Myocyte (in vitro differentiated cells): ENCODE data around the gene CIT. TPM values are rescaled to one million over a fixed set of nuclear protein-coding genes. Genes with fewer than 3 reads are reported as not detected.

Source experiments
- DNase-seq: peaks from one replicate; pipeline ENCODE4 v3.0.0-alpha.2; 2012; ENCODE audit warnings: low read depth
- total RNA-seq: library from RNA; depleted of rRNA; stranded (reverse); fragments of >200 nt; gene quantifications from 2 replicates; pipeline ENCODE4 v1.2.3, GENCODE V29; 2014

CIT gene
- total RNA-seq, 1 donor from 2014 or later = 4.7 TPM

DNA sequence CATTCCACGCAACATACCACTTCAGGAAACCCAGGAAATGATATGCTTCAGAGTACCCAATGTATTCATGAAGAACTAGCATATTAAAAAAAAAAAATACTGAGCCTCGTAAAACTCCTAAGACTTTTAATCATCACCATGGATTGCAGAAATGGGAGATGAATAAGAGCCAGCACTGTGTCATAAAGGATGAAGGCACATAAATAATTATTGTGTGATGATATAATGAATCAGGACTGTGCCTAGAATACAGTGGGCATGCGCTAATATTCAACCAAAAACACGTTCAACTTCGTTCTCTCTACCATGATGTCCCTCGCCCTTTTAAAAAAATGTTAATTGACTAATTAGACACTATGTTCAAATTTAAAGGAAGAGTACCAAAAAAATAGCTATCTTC lies 68.7 kb downstream of the CIT start:
- peak; percentile 6 for DNase-seq

DNA sequence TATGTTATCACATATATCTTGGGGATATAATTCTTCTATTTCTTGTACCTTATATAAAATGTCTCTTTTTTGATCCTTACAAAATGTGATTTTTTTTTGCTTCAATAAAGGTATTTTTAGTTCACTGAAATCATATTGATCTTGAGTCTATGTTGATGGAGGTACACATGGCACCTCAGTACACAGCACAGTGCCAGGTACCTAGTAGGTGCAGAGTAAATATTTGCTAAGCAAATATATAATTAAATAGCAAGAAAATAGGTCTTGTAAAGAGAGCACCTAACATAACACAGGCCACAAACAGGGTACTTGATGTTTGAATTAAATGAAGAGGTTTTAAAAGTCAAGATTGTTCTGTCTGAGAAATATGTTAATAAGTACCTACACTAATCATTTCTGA lies 69.7 kb downstream of the CIT start:
- DNase-seq = no peak

DNA sequence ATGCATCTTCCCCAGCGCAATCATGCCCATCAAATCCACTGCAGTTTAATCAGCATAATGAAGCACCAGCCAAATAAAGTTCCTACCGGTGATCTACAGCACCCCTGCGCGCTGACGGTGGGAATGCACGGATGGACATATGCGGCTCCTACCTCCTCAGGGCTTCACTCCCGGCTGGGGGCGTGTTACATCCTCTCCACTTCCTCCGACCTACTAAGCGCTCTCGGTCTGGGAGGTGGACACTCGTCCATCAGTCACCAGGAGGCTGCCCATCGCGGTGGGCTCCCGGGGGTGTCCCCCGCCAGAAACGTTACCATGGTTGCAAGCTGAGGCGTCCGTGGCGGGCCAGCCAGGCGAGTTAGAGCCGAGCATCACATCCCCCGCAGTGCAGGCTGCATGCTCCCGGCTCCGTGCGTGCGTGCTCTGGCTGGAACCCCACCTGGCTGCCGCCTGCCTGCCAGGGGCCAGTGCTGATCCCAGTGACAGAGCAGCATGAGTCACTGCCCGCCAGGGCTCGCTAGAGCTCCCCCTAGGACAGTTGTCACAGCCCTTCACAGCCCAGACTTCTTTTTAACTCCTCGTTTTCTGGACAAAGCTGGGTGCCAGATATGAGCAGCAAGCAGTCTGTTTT lies 73.0 kb downstream of the CIT start:
- DNase-seq = peak; percentile 89

DNA sequence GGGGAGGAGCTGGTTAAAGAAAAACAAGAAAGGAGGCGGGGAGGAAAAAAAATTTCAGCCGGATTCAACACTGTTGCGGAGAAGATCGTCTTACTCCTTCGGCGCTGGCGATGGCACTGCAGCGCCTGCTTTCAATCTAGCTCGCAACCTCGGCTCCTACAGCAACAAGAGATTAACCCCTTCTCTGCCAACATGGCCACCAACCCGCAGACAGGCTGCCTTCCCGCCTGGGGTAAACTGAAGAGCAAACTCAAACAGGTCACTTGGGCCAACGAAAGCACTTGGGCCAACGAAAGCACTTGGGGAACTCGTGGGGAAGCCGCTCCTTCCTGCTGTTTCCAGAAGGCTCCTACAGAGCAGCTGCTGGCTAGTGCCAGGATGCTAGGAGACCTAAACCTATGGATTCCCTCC lies 73.7 kb downstream of the CIT start:
- no peak for DNase-seq

- peak; percentile 32 for DNase-seq
Measured at GRCh38 chr12:119802472-119802871, 74.6 kb downstream of the CIT start.

- no peak for DNase-seq
Measured at GRCh38 chr12:119797090-119797489, 80.0 kb downstream of the CIT start.

GRCh38 chr12:119796292-119796691 lies 80.8 kb downstream of the CIT start:
- DNase-seq = no peak

- no peak for DNase-seq
Measured at GRCh38 chr12:119791453-119791852, 85.7 kb downstream of the CIT start.

DNA sequence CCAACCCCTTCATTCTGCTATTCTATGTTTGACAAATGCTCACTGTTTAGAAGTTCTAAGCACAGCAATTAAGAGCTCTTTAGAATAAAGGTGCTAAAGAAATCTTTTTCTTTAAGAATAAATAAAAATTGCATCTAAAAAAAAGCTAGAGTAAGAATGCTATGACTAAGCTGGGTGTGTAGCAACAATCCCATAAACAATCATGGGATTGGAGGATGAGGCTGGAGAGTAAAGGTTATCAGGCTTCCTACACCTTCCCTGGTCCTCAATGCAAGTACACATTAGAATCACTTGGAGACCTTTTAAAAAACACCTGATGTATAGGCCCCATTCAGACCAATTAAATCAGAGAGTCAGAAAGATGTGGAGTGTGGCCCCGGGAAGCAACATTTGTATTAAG lies 88.3 kb downstream of the CIT start:
- no peak for DNase-seq

GRCh38 chr12:119786539-119786938 lies 90.6 kb downstream of the CIT start:
- no peak for DNase-seq

- no peak for DNase-seq
Measured at GRCh38 chr12:119784673-119785072, 92.4 kb downstream of the CIT start.

DNA sequence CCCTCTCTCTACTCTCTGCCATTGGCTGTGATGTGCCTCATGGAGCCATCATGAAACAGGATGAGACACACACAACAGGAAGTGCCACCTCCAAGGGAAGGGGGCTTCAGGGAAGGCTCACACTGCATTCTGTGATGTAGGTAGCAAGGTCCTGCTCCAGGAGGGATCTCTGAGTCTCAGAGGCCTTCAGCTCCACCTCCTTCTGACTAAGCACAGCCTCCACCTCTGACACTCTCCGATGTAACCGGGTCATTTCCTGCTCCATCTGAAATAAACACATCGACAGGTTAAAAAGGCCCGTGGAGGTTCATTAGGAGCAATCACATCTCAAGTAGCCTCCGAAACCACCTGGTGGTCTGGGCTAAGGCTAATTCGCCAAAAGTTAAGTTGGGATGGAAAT lies 93.3 kb downstream of the CIT start:
- no peak for DNase-seq

DNA sequence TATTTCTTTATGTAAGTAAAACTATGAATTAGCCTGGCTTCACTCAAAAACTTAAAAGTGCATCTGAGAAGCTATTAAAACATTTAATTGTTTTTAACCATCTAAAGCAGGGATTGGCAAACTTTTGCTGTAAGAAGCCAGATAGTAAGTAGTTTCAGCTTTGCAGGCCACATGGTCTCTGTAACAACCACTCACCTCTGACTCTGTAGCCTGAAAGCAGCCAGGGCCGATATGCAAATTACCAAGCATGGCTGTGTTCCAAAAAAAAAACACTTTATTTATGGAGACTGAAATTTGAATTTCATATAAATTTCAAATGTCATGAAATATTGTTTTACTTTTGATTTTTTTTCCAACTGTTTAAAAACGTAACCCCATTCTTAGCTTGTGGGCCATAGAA lies 95.3 kb downstream of the CIT start:
- DNase-seq = no peak

DNA sequence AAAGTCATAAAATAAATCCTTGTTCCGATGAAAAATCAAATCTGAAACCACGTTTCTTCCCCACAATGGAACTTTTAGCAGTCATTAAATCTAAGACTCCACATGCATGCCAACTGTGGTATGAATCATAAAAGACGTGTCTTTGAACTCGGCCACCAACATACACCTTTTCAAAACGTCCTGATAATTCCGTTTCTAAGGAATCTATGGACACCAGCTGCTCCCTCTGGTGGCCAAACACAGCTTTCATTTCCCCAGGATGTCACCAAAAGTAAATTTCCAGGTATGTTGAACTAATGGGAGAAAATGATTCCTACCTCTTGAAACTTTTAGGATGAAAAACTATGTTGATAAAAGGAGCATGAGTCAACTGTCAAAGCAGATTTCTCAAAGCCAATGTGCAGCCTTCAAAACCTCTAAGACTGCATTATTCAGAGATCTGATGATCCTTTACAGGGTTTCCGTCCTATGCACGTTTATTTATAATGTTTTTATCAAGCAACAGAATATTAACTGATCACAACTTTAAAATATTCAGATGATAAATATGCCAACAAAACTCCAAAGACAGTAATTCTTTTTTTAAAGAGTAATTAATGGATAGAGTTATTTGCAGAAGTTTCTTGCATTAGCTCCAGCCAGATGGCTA lies 96.2 kb downstream of the CIT start:
- DNase-seq = peak; percentile 52

DNA sequence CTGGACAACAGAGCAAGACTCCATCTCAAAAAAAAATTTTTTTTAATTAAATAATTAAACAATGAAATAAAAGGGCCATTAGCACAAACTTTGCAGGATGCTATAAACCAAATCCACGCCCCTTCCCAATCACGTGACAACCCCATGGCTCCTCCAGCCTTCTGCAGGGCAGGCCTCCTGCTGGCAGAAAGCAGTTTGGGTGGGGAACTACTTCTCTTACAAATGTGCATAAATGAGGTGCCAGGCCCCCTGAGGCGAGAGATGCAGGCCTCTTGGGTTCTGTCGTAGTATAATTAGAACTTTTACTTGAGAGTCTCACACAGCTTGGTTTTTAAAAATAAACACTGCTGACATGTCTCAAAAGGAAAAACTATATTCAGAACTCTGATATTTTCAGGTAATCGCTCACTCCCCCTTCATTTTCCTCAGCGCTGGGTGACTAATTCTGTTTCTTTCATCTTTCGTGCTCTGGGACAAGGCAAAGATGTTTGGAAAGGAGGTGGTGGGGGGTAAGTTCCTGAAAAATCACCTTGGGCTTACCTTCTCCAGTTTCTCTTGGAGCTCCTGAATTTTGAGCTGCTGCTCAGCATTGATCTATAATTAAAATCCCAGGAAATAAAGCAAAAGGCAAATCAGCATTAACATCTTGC lies 101.7 kb downstream of the CIT start:
- no peak for DNase-seq

- DNase-seq = peak; percentile 54
Measured at GRCh38 chr12:119772431-119772830, 104.7 kb downstream of the CIT start.

GRCh38 chr12:119770146-119770545 lies 107.0 kb downstream of the CIT start:
- DNase-seq = no peak

GRCh38 chr12:119762619-119763018 lies 114.5 kb downstream of the CIT start:
- no peak for DNase-seq

GRCh38 chr12:119758722-119759121 lies 118.4 kb downstream of the CIT start:
- DNase-seq = no peak

- DNase-seq = no peak
Measured at GRCh38 chr12:119758234-119758633, 118.9 kb downstream of the CIT start.

- no peak for DNase-seq
Measured at GRCh38 chr12:119751961-119752360, 125.2 kb downstream of the CIT start.

DNA sequence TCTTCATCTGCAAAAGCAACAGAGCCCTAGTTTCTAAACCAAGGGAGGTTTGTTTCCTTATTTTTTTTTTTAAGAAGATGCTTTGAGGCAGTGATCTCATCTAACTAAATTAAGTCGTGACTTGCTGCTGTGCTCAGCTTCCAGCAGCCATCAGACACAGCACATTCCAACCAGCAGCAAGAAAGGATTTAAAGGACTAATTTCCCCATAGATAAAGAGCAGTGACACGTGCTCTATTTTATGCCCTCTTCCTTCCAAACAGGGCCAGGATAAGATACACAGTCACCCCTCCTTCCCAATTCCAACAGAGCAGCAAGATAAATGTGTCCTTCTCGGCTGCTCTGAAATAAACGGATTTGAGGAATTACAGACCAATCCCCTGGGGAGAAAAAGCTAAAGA lies 127.5 kb downstream of the CIT start:
- peak; percentile 39 for DNase-seq

DNA sequence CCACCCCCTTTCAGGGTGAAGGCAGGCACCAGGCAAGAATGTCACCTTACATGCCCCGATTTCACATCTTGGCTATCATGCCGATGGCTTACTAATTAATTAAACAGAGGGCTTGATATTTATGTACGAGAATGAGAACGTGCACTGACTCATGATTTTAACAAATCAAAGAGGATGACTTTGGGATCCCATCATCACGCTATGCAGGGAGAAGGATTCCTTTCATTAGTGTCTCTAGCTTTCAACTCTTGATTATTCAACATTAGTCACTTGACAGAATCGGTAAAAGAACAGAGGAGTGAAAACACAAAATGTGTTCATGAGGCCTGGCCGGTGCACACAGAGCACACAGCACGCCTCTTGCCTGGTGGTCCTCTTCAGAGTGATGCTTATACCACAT lies 128.6 kb downstream of the CIT start:
- no peak for DNase-seq
